PFSK-1 (cell line): ENCODE measurements around the gene TTC3.

ENCODE experiments used
- FOXP2 ChIP-seq: optimal IDR thresholded peaks from 2 replicates; pipeline ENCODE3; 2011; ENCODE audit warnings: borderline replicate concordance, control low read depth, inconsistent platforms; ENCODE audit not compliant: insufficient read depth; ENCODE audit errors: extremely low read length, extremely low read depth
- POLR2AphosphoS5 ChIP-seq: IDR thresholded peaks from 2 replicates; pipeline ENCODE4 v1.6.1; 2012; ENCODE audit warnings: low read depth, mild to moderate bottlenecking, control low read depth, low read length, moderate library complexity
- SIN3A ChIP-seq: IDR thresholded peaks from 2 replicates; pipeline ENCODE4 v1.6.1; 2012; ENCODE audit warnings: mild to moderate bottlenecking, low read length, moderate library complexity, borderline replicate concordance; ENCODE audit not compliant: insufficient read depth
- TAF1 ChIP-seq: IDR thresholded peaks from 2 replicates; pipeline ENCODE4 v1.6.1; 2012; ENCODE audit warnings: low read length, control low read depth, borderline replicate concordance; ENCODE audit not compliant: insufficient read depth
- TF ChIP-seq, protein P1 (sequence below), 2 experiments: IDR thresholded peaks; 2 replicates each; pipeline versions ENCODE4 v1.6.1 to v1.8.0; 2011 to 2012; ENCODE audit warnings: low read depth in 2 of 2, low read length in 2 of 2, control low read depth in 1 of 2, inconsistent platforms in 1 of 2, mild to moderate bottlenecking in 1 of 2, moderate library complexity in 1 of 2; ENCODE audit not compliant: insufficient read depth in 1 of 2

TTC3 gene

DNA sequence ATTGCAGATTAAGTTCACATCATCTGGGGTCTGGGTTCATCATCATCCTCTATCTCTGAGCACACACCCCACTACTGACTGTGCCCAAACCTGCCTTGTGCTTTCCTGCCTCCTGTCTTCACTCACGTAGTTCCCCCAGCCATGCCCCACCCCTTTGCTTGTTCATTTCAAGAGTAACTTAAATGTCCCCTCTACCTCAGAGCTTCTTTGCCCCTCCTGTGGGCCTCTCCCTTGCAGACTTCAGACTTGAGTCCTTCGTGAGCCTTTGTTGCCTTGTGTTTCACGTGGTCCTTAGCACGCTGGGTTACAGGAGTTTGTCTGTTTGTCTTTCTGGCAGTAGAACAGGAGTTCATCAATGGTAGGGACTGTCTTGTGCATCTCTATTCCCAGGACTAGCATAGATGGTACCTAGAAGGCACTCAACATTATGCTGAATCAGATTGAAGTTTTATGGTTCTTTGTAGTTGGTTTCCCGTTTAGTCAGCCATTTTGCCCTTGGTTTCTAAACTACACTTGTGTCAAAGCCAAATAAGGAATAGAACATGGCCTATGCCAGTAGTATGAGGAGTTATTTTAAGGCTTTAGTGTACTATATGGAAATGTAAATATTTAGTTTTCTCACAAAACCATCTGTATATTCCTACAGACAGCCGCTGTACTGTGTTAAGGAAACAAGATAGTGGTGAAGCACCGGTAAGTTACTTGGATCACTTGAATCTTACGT, 86.2 kb downstream of the TTC3 start:
- no peak for TF ChIP-seq FOXP2
- no peak for TF ChIP-seq TAF1
- no peak for TF ChIP-seq SIN3A
- TF ChIP-seq, protein P1, sequence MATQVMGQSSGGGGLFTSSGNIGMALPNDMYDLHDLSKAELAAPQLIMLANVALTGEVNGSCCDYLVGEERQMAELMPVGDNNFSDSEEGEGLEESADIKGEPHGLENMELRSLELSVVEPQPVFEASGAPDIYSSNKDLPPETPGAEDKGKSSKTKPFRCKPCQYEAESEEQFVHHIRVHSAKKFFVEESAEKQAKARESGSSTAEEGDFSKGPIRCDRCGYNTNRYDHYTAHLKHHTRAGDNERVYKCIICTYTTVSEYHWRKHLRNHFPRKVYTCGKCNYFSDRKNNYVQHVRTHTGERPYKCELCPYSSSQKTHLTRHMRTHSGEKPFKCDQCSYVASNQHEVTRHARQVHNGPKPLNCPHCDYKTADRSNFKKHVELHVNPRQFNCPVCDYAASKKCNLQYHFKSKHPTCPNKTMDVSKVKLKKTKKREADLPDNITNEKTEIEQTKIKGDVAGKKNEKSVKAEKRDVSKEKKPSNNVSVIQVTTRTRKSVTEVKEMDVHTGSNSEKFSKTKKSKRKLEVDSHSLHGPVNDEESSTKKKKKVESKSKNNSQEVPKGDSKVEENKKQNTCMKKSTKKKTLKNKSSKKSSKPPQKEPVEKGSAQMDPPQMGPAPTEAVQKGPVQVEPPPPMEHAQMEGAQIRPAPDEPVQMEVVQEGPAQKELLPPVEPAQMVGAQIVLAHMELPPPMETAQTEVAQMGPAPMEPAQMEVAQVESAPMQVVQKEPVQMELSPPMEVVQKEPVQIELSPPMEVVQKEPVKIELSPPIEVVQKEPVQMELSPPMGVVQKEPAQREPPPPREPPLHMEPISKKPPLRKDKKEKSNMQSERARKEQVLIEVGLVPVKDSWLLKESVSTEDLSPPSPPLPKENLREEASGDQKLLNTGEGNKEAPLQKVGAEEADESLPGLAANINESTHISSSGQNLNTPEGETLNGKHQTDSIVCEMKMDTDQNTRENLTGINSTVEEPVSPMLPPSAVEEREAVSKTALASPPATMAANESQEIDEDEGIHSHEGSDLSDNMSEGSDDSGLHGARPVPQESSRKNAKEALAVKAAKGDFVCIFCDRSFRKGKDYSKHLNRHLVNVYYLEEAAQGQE (IDR thresholded peaks at IDR 0.05; ENCODE audit: insufficient read depth in 1 of 2, low read depth in 2 of 2, low read length in 2 of 2), result no peak
- no peak for TF ChIP-seq POLR2AphosphoS5

DNA sequence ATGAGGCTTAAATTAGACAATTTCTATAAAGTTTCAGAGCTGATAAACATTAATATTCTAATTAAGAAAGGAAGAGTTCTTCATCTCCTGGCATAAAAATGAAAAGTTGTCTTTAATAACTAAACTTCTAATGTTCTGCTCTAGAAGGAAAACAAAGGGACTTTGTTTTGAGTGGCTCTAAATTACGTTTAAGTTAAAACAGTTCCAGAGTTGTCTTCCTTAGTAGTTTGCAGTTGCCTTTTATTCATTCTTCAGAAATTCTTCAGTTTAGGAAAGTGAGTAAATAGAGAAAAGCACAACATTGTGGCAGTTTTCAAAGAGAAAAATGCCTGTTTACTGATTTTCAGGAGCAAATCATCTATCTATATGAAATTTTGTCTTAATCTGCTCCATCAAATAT, 86.9 kb downstream of the TTC3 start:
- TF ChIP-seq TAF1 (no peak), POLR2AphosphoS5 (no peak), SIN3A (no peak), FOXP2 (no peak)
- TF ChIP-seq, protein P1 (IDR thresholded peaks at IDR 0.05; ENCODE audit: insufficient read depth in 1 of 2, low read depth in 2 of 2, low read length in 2 of 2), result no peak

DNA sequence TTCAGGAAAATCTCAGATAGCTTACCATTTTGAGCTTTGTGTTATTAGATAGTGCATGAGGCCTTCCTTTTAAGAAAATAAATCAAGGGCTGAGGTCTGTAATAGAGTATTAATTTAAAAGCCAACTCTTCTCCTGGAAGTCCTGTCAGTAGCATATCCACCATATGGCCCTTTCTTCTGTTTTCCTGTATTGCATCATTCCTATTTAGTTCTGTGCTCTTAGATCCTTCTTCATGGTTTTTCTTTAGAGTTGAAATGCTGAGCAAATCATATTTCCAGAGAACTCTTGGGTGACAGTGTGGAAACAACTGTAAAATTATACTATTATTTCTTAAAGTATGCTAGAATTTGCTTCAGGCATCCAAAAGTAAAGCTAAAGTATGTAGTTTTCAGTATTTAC, 91.7 kb downstream of the TTC3 start:
- TF ChIP-seq POLR2AphosphoS5 (no peak), TAF1 (no peak), SIN3A (no peak), FOXP2 (no peak)
- TF ChIP-seq, protein P1 (IDR thresholded peaks at IDR 0.05; ENCODE audit: insufficient read depth in 1 of 2, low read depth in 2 of 2, low read length in 2 of 2), result no peak

DNA sequence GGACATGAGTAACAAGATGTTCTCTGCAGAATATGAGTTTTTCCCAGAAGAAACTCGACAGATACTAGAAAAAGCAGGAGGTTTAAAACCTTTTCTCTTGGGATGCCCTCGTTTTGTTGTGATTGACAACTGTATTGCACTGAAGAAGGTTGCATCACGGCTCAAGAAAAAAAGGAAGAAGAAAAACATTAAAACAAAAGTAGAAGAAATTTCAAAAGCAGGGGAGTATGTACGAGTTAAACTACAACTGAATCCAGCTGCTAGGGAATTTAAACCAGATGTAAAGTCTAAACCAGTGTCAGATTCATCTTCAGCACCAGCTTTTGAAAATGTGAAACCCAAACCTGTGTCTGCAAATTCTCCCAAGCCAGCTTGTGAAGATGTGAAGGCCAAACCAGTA, 92.5 kb downstream of the TTC3 start:
- TF ChIP-seq FOXP2 (no peak), TAF1 (no peak), POLR2AphosphoS5 (no peak), SIN3A (no peak)
- TF ChIP-seq, protein P1 (IDR thresholded peaks at IDR 0.05; ENCODE audit: insufficient read depth in 1 of 2, low read depth in 2 of 2, low read length in 2 of 2), result no peak

DNA sequence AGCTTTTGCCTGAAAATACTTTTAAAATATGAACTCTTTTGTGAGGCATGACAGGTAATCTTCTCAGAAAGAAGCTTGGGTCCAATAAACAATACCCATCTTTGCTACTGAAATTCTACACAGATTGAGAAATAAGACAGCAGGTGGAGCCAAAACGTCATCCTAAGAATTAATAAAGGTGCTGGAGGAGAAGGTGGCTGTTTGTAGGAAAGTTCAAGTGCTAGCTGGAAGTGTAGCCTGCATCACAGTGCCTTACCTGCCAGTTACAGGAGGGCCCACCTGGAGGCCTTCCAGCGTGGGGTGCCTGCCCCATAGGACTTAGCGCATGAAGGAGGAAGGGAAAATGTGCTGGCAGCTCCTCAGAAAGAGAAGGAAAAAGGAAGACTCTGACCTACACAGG, 93.7 kb downstream of the TTC3 start:
- TF ChIP-seq TAF1, result no peak
- TF ChIP-seq, protein P1 (IDR thresholded peaks at IDR 0.05; ENCODE audit: insufficient read depth in 1 of 2, low read depth in 2 of 2, low read length in 2 of 2), result no peak
- no peak for TF ChIP-seq FOXP2
- TF ChIP-seq POLR2AphosphoS5, result no peak
- no peak for TF ChIP-seq SIN3A
